HEK293T (cell line): Measurements from ENCODE around the gene STXBP6.

Source experiments
- ARNT ChIP-seq: fragments of 450-650 bp; IDR thresholded peaks from 2 replicates; pipeline ENCODE4 v1.6.1; 2017; ENCODE audit warnings: mild to moderate bottlenecking
- BHLHE40 ChIP-seq: fragments of 450-650 bp; IDR thresholded peaks from 2 replicates; pipeline ENCODE4 v1.6.1; 2016; ENCODE audit warnings: mild to moderate bottlenecking, moderate library complexity, borderline replicate concordance
- CTBP1 ChIP-seq: fragments of 450-650 bp; IDR thresholded peaks from 2 replicates; pipeline ENCODE4 v1.6.1; 2016; ENCODE audit warnings: borderline replicate concordance
- ELF4 ChIP-seq: fragments of 450-650 bp; IDR thresholded peaks from 2 replicates; pipeline ENCODE4 v1.6.1; 2017; ENCODE audit warnings: antibody characterized with exemption
- FOXA1 ChIP-seq: fragments of 450-650 bp; IDR thresholded peaks from 2 replicates; pipeline ENCODE4 v1.6.1; 2016; ENCODE audit warnings: mild to moderate bottlenecking
- FOXK2 ChIP-seq: fragments of 450-650 bp; IDR thresholded peaks from 2 replicates; pipeline ENCODE4 v1.6.1; 2016; ENCODE audit warnings: mild to moderate bottlenecking
- FOXM1 ChIP-seq: fragments of 450-650 bp; IDR thresholded peaks from 2 replicates; pipeline ENCODE4 v1.6.1; 2017; ENCODE audit warnings: mild to moderate bottlenecking, borderline replicate concordance
- NFRKB ChIP-seq: fragments of 450-650 bp; IDR thresholded peaks from 2 replicates; pipeline ENCODE4 v1.6.1; 2016; ENCODE audit warnings: mild to moderate bottlenecking, moderate library complexity
- SP1 ChIP-seq: fragments of 450-650 bp; IDR thresholded peaks from 2 replicates; pipeline ENCODE4 v1.6.1; 2017
- SUZ12 ChIP-seq: fragments of 450-650 bp; IDR thresholded peaks from 2 replicates; pipeline ENCODE4 v1.6.1; 2016; ENCODE audit warnings: mild to moderate bottlenecking
- TARDBP ChIP-seq: fragments of 450-650 bp; IDR thresholded peaks from 2 replicates; pipeline ENCODE4 v1.6.1; 2016
- ZNF384 ChIP-seq: fragments of 450-650 bp; IDR thresholded peaks from 2 replicates; pipeline ENCODE4 v1.6.1; 2016
- TF ChIP-seq, protein P1 (sequence below): fragments of 450-650 bp; IDR thresholded peaks from 2 replicates; pipeline ENCODE4 v1.6.1; 2016

DNA sequence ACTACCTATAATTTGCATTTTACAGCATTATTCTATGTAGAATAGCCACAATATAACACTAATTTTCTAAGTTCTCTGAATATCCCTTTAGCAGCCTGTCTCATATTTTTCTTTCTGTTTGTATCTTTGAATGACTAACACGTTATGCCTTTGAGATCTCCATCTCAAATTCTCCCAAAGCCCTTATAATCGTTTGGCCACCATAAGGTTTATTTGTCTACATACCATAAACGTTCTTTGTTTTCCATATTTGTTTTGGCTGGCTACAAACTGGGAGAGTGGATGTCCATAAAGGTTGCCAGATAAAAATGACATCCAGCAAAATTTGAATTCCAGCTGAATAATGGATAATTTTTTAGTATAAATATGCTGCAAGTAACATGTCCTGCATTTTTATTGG lies 203.7 kb downstream of the STXBP6 start:
- TF ChIP-seq ZNF384 (no peak), FOXK2 (no peak), SP1 (no peak), ARNT (no peak), FOXA1 (no peak), BHLHE40 (no peak), FOXM1 (no peak), SUZ12 (no peak), ELF4 (no peak), NFRKB (no peak), CTBP1 (no peak), TARDBP (no peak)
- TF ChIP-seq, protein P1, sequence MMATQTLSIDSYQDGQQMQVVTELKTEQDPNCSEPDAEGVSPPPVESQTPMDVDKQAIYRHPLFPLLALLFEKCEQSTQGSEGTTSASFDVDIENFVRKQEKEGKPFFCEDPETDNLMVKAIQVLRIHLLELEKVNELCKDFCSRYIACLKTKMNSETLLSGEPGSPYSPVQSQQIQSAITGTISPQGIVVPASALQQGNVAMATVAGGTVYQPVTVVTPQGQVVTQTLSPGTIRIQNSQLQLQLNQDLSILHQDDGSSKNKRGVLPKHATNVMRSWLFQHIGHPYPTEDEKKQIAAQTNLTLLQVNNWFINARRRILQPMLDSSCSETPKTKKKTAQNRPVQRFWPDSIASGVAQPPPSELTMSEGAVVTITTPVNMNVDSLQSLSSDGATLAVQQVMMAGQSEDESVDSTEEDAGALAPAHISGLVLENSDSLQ: no peak
